SK-N-SH treated with all-trans-retinoic acid at 6 μM for 48 hours (cell line): Measurements from ENCODE around the gene SGTA.
A peak's percentile ranks its signal among the peaks of the same experiment; 100 is the strongest.

Experiments used
- ATAC-seq: fragments of 200-7000 bp; cut with Tn5 transposase; 3 replicates; pipeline ENCODE4 v1.9.1; 2020; ENCODE audit warnings: mild to moderate bottlenecking, moderate library complexity
- ARNTL ChIP-seq: fragments of 450-650 bp; formaldehyde crosslinking; IDR thresholded peaks from 2 replicates; pipeline ENCODE4 v1.5.0; 2020; ENCODE audit warnings: low read depth, mild to moderate bottlenecking, moderate library complexity, borderline replicate concordance
- BACH2 ChIP-seq: fragments of 250-450 bp; sonication (Bioruptor Pico); IDR thresholded peaks from 2 replicates; pipeline ENCODE4 v1.9.0; 2021; ENCODE audit warnings: mild to moderate bottlenecking, borderline replicate concordance
- CREB5 ChIP-seq: fragments of 250-450 bp; sonication (Bioruptor Pico); IDR thresholded peaks from 2 replicates; pipeline ENCODE4 v1.5.1; 2020; ENCODE audit warnings: low read depth, mild to moderate bottlenecking, moderate library complexity
- CSDC2 ChIP-seq: fragments of 250-450 bp; sonication (Bioruptor Pico); IDR thresholded peaks from 2 replicates; pipeline ENCODE4 v1.5.0; 2020; ENCODE audit warnings: mild to moderate bottlenecking, moderate library complexity
- CSRNP3 ChIP-seq: fragments of 250-450 bp; sonication (Bioruptor Pico); IDR thresholded peaks from 2 replicates; pipeline ENCODE4 v1.5.1; 2021; ENCODE audit warnings: mild to moderate bottlenecking, moderate library complexity
- ESRRG ChIP-seq: fragments of 250-450 bp; sonication (Bioruptor Pico); IDR thresholded peaks from 2 replicates; pipeline ENCODE4 v1.6.1; 2021; ENCODE audit warnings: mild to moderate bottlenecking
- GLIS3 ChIP-seq: fragments of 250-450 bp; sonication (Bioruptor Pico); IDR thresholded peaks from 2 replicates; pipeline ENCODE4 v1.5.0; 2020; ENCODE audit warnings: mild to moderate bottlenecking, moderate library complexity
- ISL1 ChIP-seq: fragments of 250-450 bp; sonication (Bioruptor Pico); IDR thresholded peaks from 2 replicates; pipeline ENCODE4 v2.1.2; 2022; ENCODE audit warnings: mild to moderate bottlenecking, moderate library complexity
- OSR1 ChIP-seq: fragments of 250-450 bp; sonication (Bioruptor Pico); IDR thresholded peaks from 2 replicates; pipeline ENCODE4 v1.8.0; 2022; ENCODE audit warnings: moderate library complexity, mild to moderate bottlenecking, inconsistent platforms
- PATZ1 ChIP-seq: fragments of 250-450 bp; sonication (Bioruptor Pico); IDR thresholded peaks from 2 replicates; pipeline ENCODE4 v1.8.0; 2020; ENCODE audit warnings: mild to moderate bottlenecking, moderate library complexity, borderline replicate concordance
- POU6F1 ChIP-seq: fragments of 250-450 bp; sonication (Bioruptor Pico); IDR thresholded peaks from 2 replicates; pipeline ENCODE4 v1.8.0; 2021; ENCODE audit warnings: low read depth, mild to moderate bottlenecking, moderate library complexity, borderline replicate concordance
- PPARA ChIP-seq: fragments of 250-450 bp; sonication (Bioruptor Pico); IDR thresholded peaks from 2 replicates; pipeline ENCODE4 v1.5.0; 2020; ENCODE audit warnings: mild to moderate bottlenecking, borderline replicate concordance
- RARB ChIP-seq: fragments of 250-450 bp; sonication (Bioruptor Pico); IDR thresholded peaks from 2 replicates; pipeline ENCODE4 v1.8.0; 2021; ENCODE audit warnings: mild to moderate bottlenecking, moderate library complexity
- SNAI2 ChIP-seq: fragments of 250-450 bp; sonication (Bioruptor Pico); IDR thresholded peaks from 2 replicates; pipeline ENCODE4 v1.5.0; 2020; ENCODE audit warnings: mild to moderate bottlenecking, moderate library complexity
- TCF4 ChIP-seq: fragments of 250-450 bp; sonication (Bioruptor Pico); IDR thresholded peaks from 2 replicates; pipeline ENCODE4 v1.8.0; 2021; ENCODE audit warnings: mild to moderate bottlenecking, moderate library complexity, borderline replicate concordance
- TOX ChIP-seq: fragments of 250-450 bp; sonication (Bioruptor Pico); IDR thresholded peaks from 2 replicates; pipeline ENCODE4 v1.8.0; 2021; ENCODE audit warnings: mild to moderate bottlenecking, moderate library complexity, borderline replicate concordance
- TSHZ2 ChIP-seq: fragments of 250-450 bp; sonication (Bioruptor Pico); IDR thresholded peaks from 2 replicates; pipeline ENCODE4 v1.5.0; 2020; ENCODE audit warnings: mild to moderate bottlenecking, moderate library complexity
- ZC3H10 ChIP-seq: fragments of 250-450 bp; sonication (Bioruptor Pico); IDR thresholded peaks from 2 replicates; pipeline ENCODE4 v1.5.1; 2021; ENCODE audit warnings: mild to moderate bottlenecking, moderate library complexity
- ZFP3 ChIP-seq: fragments of 250-450 bp; sonication (Bioruptor Pico); IDR thresholded peaks from 2 replicates; pipeline ENCODE4 v1.5.0; 2020; ENCODE audit warnings: mild to moderate bottlenecking, moderate library complexity
- ZFP30 ChIP-seq: fragments of 450-650 bp; formaldehyde crosslinking; IDR thresholded peaks from 2 replicates; pipeline ENCODE4 v1.5.0; 2022; ENCODE audit warnings: mild to moderate bottlenecking, moderate library complexity
- ZNF565 ChIP-seq: fragments of 450-650 bp; formaldehyde crosslinking; conservative IDR thresholded peaks from 2 replicates; pipeline ENCODE4 v1.5.0; 2020; ENCODE audit warnings: low read depth, mild to moderate bottlenecking, moderate library complexity
- ZNF70 ChIP-seq: fragments of 450-650 bp; formaldehyde crosslinking; IDR thresholded peaks from 2 replicates; pipeline ENCODE4 v1.5.0; 2020; ENCODE audit warnings: mild to moderate bottlenecking, moderate library complexity
- ZNF8 ChIP-seq: fragments of 450-650 bp; formaldehyde crosslinking; IDR thresholded peaks from 2 replicates; pipeline ENCODE4 v1.5.0; 2020; ENCODE audit warnings: mild to moderate bottlenecking, moderate library complexity

SGTA gene

GRCh38 chr19:2743099-2743498, 40.0 kb downstream of the SGTA start:
- TF ChIP-seq ZNF70 (CRISPR knock-in tag) (no peak), PPARA (CRISPR knock-in tag) (no peak)
- ATAC-seq = no peak

GRCh38 chr19:2740314-2740656, 42.8 kb downstream of the SGTA start:
- TF ChIP-seq TOX (CRISPR knock-in tag) = 0 out of 2 replicates have a peak, but pooled peaks have one; percentile 1
- TF ChIP-seq ZFP30 (CRISPR knock-in tag) = peak; percentile 47; the same call in 1 of the 2 replicates
- no peak for TF ChIP-seq PATZ1 (CRISPR knock-in tag)
- no peak for ATAC-seq

GRCh38 chr19:2739602-2740313, 43.3 kb downstream of the SGTA start, which contains the start of gene SLC39A3:
SLC39A3 (minus strand) TSS chr19:2740017; CDS start chr19:2737257, 2,760 bp downstream.
- ATAC-seq = peak; percentile 100

More at GRCh38 chr19:2739602-2740313, 43.3 kb downstream of the SGTA start, which contains the start of gene SLC39A3:
- TF ChIP-seq RARB (CRISPR knock-in tag) (no peak), ISL1 (peak; percentile 38; the same call in 1 of the 2 replicates), TOX (CRISPR knock-in tag) (0 out of 2 replicates have a peak, but pooled peaks have one; percentile 16), ARNTL (CRISPR knock-in tag) (no peak; the same call in 1 of the 2 replicates), CREB5 (CRISPR knock-in tag) (no peak), ZNF8 (CRISPR knock-in tag) (no peak), ESRRG (no peak), ZC3H10 (peak; percentile 43; the same call in 1 of the 2 replicates), ZFP3 (CRISPR knock-in tag) (peak; percentile 90), OSR1 (CRISPR knock-in tag) (no peak), ZNF70 (CRISPR knock-in tag) (no peak), PPARA (CRISPR knock-in tag) (peak; percentile 81; the same call in 1 of the 2 replicates), PATZ1 (CRISPR knock-in tag) (peak; percentile 60; the same call in 1 of the 2 replicates), BACH2 (CRISPR knock-in tag) (no peak), CSRNP3 (no peak), POU6F1 (CRISPR knock-in tag) (peak; percentile 85; the same call in 1 of the 2 replicates), TSHZ2 (peak; percentile 91), GLIS3 (CRISPR knock-in tag) (0 out of 2 replicates have a peak, but pooled peaks have one; percentile 70), ZFP30 (CRISPR knock-in tag) (no peak), SNAI2 (CRISPR knock-in tag) (peak; percentile 92; the same call in 1 of the 2 replicates), ZNF565 (peak; percentile 73; the same call in 1 of the 2 replicates), CSDC2 (CRISPR knock-in tag) (peak; percentile 98), TCF4 (no peak)
